PC-3 (cell line): ENCODE results near the gene IKBKE. TPM values are rescaled to one million over a fixed set of nuclear protein-coding genes. Genes with fewer than 3 reads are reported as not detected.

Experiments used
- ATAC-seq: fragments of 200-7000 bp; cut with Tn5 transposase; 2 replicates; pipeline ENCODE4 v1.9.1; 2020; ENCODE audit warnings: mild to moderate bottlenecking, moderate library complexity
- BruUV-seq: library from RNA; stranded (reverse); fragments of 400-500 nt; replicated peaks from 2 replicates; lab custom pipeline; 2021; lab: Mats Ljungman, UMichigan
- CTCF ChIA-PET: fragments of 300-600 bp; sonication (Branson Sonifier 250); formaldehyde crosslinking; loops from one replicate; lab custom pipeline; 2022; ENCODE audit warnings: antibody characterized with exemption; lab: Charles Lee
- POLR2A ChIA-PET: fragments of 300-600 bp; sonication (Branson Sonifier 250); formaldehyde crosslinking; loops from one replicate; lab custom pipeline; 2022; ENCODE audit warnings: antibody characterized with exemption; ENCODE audit not compliant: unreplicated experiment; lab: Charles Lee
- DNase-seq: peaks from one replicate; pipeline ENCODE4 v3.0.0-alpha.2; 2015
- H2AFZ ChIP-seq: fragments of 300-600 bp; sonication (generic); 2 replicates; pipeline ENCODE4 v1.6.0; 2016; ENCODE audit warnings: antibody characterized with exemption, low read length
- H3F3A ChIP-seq: fragments of 300-600 bp; sonication (generic); one replicate; pipeline ENCODE4 v1.6.0; 2017; ENCODE audit warnings: antibody characterized with exemption, low read length, control low read depth, mild to moderate bottlenecking; ENCODE audit not compliant: unreplicated experiment
- H3K27ac ChIP-seq: fragments of 300-600 bp; sonication (generic); 2 replicates; pipeline ENCODE4 v1.5.1; 2016; ENCODE audit warnings: mild to moderate bottlenecking, low read length
- H3K27me3 ChIP-seq: fragments of 300-600 bp; sonication (generic); 2 replicates; pipeline ENCODE4 v1.6.1; 2016; ENCODE audit warnings: low read length, mixed read lengths
- H3K36me3 ChIP-seq: fragments of 300-600 bp; sonication (generic); 2 replicates; pipeline ENCODE4 v1.6.1; 2016; ENCODE audit warnings: low read depth, mixed run types, low read length, mixed read lengths
- H3K4me1 ChIP-seq: fragments of 300-600 bp; sonication (generic); 2 replicates; pipeline ENCODE4 v1.5.1; 2016; ENCODE audit warnings: low read length; ENCODE audit not compliant: insufficient read depth
- H3K4me2 ChIP-seq: fragments of 300-600 bp; sonication (generic); 2 replicates; pipeline ENCODE4 v1.6.0; 2016; ENCODE audit warnings: low read length
- H3K4me3 ChIP-seq: fragments of 300-600 bp; sonication (generic); 2 replicates; pipeline ENCODE4 v1.5.1; 2016; ENCODE audit warnings: mild to moderate bottlenecking, low read length, mixed read lengths
- H3K79me2 ChIP-seq: fragments of 300-600 bp; sonication (generic); 2 replicates; pipeline ENCODE4 v1.6.1; 2017; ENCODE audit warnings: low read length, mixed read lengths
- H3K9ac ChIP-seq: fragments of 300-600 bp; sonication (generic); 2 replicates; pipeline ENCODE4 v1.6.0; 2016; ENCODE audit warnings: mild to moderate bottlenecking, low read length
- H3K9me2 ChIP-seq: fragments of 300-600 bp; sonication (generic); replicated peaks from 2 replicates; pipeline ENCODE4 v1.6.1; 2016; ENCODE audit warnings: mixed run types, low read length, mixed read lengths
- H3K9me3 ChIP-seq: fragments of 300-600 bp; sonication (generic); 2 replicates; pipeline ENCODE4 v1.6.1; 2016; ENCODE audit warnings: low read length, mixed read lengths
- H4K20me1 ChIP-seq: fragments of 300-600 bp; sonication (generic); 2 replicates; pipeline ENCODE4 v1.6.1; 2016; ENCODE audit warnings: low read length, mixed read lengths
- EZH2 ChIP-seq: fragments of 300-600 bp; sonication (generic); IDR thresholded peaks from one replicate; pipeline ENCODE4 v1.6.1; 2017; ENCODE audit warnings: antibody characterized with exemption, mild to moderate bottlenecking, low read length; ENCODE audit not compliant: unreplicated experiment
- EZH2phosphoT487 ChIP-seq: fragments of 300-600 bp; sonication (generic); IDR thresholded peaks from 2 replicates; pipeline ENCODE4 v1.6.1; 2018; ENCODE audit warnings: mild to moderate bottlenecking, antibody characterized with exemption, low read length, borderline replicate concordance
- intact Hi-C: fragments of 100-400 bp; cut with micrococcal nuclease; formaldehyde crosslinking; loops from 2 replicates; pipeline ENCODE4 v1.9.0; 2023
- total RNA-seq: library from RNA; depleted of rRNA; stranded (reverse); fragments of >200 nt; gene quantifications from 2 replicates; pipeline ENCODE4 v1.2.3, GENCODE V29; 2014
- TF ChIP-seq, protein P1 (sequence below): fragments of 300-600 bp; sonication (generic); conservative IDR thresholded peaks from 2 replicates; pipeline ENCODE4 v1.5.1; 2017; ENCODE audit warnings: antibody characterized with exemption, low read depth, mild to moderate bottlenecking, low read length

The IKBKE gene
- total RNA-seq, 1 experiment from 2014 or later: 28.3 TPM

DNA sequence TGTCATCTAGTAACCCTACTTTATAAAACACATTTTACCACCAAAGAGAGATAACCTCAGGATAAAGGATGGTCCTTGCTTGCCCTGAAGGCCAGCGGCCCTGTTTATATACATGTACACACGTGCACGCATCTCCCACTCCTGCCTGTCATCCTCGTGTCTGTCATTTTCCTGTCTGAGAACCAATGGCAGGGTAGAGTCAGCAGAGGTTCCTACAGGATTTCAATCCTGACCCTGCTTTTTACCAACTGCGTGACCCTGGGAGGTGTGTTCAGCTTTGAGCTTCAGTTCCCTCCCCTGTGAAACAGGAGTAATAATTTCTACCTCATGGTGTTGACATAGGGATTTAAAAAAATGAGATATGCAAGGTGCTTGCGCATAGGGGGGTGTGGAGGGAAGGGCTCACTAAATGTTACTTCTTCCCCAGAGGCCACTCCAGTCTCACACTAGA, 24.8 kb downstream of the IKBKE start:
- ChIA-PET CTCF (interaction anchor here (1.1 kb wide), 1 partner anchor 117 kb away, joined by 7 read pairs; the partner anchor contains the start of gene EIF2D), POLR2A (no interaction called here)
- Histone ChIP-seq H3K4me1 (peaks cover 15% of the 10 kb centered on the region), H3K27ac (no peak overlapping the region), H3K4me3 (no peak overlapping the region), H3K4me2 (no peak overlapping the region), H3K9me2 (no peaks in the 10 kb centered on the region), H2AFZ (no peak overlapping the region), H3F3A (no peaks in the 10 kb centered on the region), H4K20me1 (no peaks in the 10 kb centered on the region), H3K9ac (no peak overlapping the region), H3K79me2 (no peaks in the 10 kb centered on the region), H3K36me3 (peaks cover 11% of the 10 kb centered on the region; the same call in 1 of the 2 replicates), H3K9me3 (no peaks in the 10 kb centered on the region), H3K27me3 (no peaks in the 10 kb centered on the region)
- TF ChIP-seq, protein P1, sequence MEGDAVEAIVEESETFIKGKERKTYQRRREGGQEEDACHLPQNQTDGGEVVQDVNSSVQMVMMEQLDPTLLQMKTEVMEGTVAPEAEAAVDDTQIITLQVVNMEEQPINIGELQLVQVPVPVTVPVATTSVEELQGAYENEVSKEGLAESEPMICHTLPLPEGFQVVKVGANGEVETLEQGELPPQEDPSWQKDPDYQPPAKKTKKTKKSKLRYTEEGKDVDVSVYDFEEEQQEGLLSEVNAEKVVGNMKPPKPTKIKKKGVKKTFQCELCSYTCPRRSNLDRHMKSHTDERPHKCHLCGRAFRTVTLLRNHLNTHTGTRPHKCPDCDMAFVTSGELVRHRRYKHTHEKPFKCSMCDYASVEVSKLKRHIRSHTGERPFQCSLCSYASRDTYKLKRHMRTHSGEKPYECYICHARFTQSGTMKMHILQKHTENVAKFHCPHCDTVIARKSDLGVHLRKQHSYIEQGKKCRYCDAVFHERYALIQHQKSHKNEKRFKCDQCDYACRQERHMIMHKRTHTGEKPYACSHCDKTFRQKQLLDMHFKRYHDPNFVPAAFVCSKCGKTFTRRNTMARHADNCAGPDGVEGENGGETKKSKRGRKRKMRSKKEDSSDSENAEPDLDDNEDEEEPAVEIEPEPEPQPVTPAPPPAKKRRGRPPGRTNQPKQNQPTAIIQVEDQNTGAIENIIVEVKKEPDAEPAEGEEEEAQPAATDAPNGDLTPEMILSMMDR: no peak
- TF ChIP-seq EZH2 (no peak), EZH2phosphoT487 (no peak)
- DNase-seq (no peak), ATAC-seq (no peak)
- intact Hi-C loops: no loop called here
- no TSS peak for BruUV-seq

DNA sequence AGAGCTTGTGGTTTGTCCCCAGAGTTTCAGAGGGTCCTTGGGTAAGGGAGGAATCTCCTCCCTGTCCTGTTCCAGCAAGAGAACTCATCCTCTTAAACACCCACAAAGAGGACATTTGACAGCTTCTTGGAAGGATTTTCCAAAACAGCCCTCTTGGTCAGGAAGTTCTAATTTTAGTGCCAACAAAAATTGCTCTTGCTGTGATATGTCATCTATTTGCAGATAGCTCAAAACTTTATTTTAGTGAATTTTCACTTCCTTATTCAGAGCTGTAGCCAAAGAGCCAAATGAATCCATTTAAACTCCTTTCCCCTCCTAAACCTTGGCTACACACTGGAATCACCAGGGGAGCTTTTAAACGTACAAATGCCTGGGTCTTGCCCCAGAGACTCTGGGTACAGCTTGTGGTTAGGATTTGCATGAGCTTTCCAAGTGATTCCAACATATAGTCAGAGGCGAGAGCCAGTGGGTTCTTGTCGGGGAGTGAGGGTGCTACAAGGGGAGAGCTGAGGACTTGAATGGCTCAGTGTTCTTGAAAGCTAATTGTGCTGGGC, 25.3 kb downstream of the IKBKE start:
- Histone ChIP-seq H3K4me1 (peaks cover 15% of the 10 kb centered on the region), H3K27me3 (no peaks in the 10 kb centered on the region), H3K4me2 (no peak overlapping the region), H4K20me1 (no peaks in the 10 kb centered on the region), H3K79me2 (no peaks in the 10 kb centered on the region), H2AFZ (no peak overlapping the region), H3K36me3 (peaks cover 11% of the 10 kb centered on the region; the same call in 1 of the 2 replicates), H3K9me3 (no peaks in the 10 kb centered on the region), H3K4me3 (no peak overlapping the region), H3K9me2 (no peaks in the 10 kb centered on the region), H3K9ac (no peak overlapping the region), H3F3A (no peaks in the 10 kb centered on the region), H3K27ac (no peak overlapping the region)
- DNase-seq (no peak), ATAC-seq (no peak)
- CTCF ChIA-PET: interaction anchor here (1.1 kb wide), 1 partner anchor 117 kb away, joined by 7 read pairs; the partner anchor contains the start of gene EIF2D
- POLR2A ChIA-PET: interaction anchor here (0.6 kb wide), 1 partner anchor 18 kb away, joined by 3 read pairs; no protein-coding TSS in a partner anchor
- intact Hi-C loops: no loop called here
- no TSS peak for BruUV-seq
- TF ChIP-seq EZH2 (no peak), EZH2phosphoT487 (no peak)
- TF ChIP-seq, protein P1: no peak
